Measurements from ENCODE around the gene BMS1. TPM values are rescaled to one million over a fixed set of nuclear protein-coding genes. Genes with fewer than 3 reads are reported as not detected.

The BMS1 gene
- polyA plus RNA-seq, 1 of the 3 experiments (the other 2 are of a cell fraction), result 4.9 TPM

- Histone ChIP-seq H3K9me3 (no peaks in the 10 kb centered on the region), H3K27ac (ENCODE audit: low read depth in 2 of 2, low read length in 1 of 2) (no peak overlapping the region), H3K4me3 (ENCODE audit: low read depth in 2 of 2, low read length in 1 of 2) (no peak overlapping the region), H3F3A (replicated peaks; ENCODE audit: insufficient read depth) (peaks cover 11% of the 10 kb centered on the region), H3K79me2 (ENCODE audit: insufficient read depth) (peaks cover 26% of the 10 kb centered on the region), H3K36me3 (replicated peaks in 1 of 2; ENCODE audit: control insufficient read depth in 1 of 2, insufficient read depth in 2 of 2, low read length in 1 of 2) (peaks cover 12 to 13% of the 10 kb centered on the region in 2 experiments), H3K9me2 (no peaks in the 10 kb centered on the region), H3K9ac (no peak overlapping the region), H2AFZ (ENCODE audit: low read depth) (no peak overlapping the region), H4K20me1 (ENCODE audit: insufficient read depth) (no peaks in the 10 kb centered on the region), H3K4me2 (no peak overlapping the region), H3K4me1 (ENCODE audit: control insufficient read depth in 1 of 2, insufficient read depth in 2 of 2, low read depth in 1 of 2, low read length in 1 of 2) (peaks cover 5 to 10% of the 10 kb centered on the region in 2 experiments; a peak in 3 of 4 replicates), H3K27me3 (ENCODE audit: insufficient read depth) (peaks cover 5% of the 10 kb centered on the region; the same call in 1 of the 2 replicates)
- POLR2A ChIA-PET, result no interaction called here
- DNase-seq, result no peak
- CTCF ChIA-PET, result no interaction called here
- 65% methylated on average over 4 of the region's 4 CpGs for WGBS (ENCODE audit: low lambda C conversion rate)
- TF ChIP-seq, protein P1, sequence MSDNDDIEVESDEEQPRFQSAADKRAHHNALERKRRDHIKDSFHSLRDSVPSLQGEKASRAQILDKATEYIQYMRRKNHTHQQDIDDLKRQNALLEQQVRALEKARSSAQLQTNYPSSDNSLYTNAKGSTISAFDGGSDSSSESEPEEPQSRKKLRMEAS (IDR thresholded peaks at IDR 0.05; ENCODE audit: low read depth), result no peak
- TF ChIP-seq SIN3A (IDR thresholded peaks at IDR 0.05; ENCODE audit: borderline replicate concordance, low read depth, low read length) (no peak), FOXM1 (IDR thresholded peaks at IDR 0.05; ENCODE audit: low read depth) (no peak), SMC3 (IDR thresholded peaks at IDR 0.05; ENCODE audit: low read depth, low read length) (no peak), TAF1 (IDR thresholded peaks at IDR 0.05; ENCODE audit: borderline replicate concordance, low read depth, low read length) (no peak), ELF1 (IDR thresholded peaks at IDR 0.05) (no peak), RXRA (IDR thresholded peaks at IDR 0.05; ENCODE audit: borderline replicate concordance, low read depth) (no peak), NFIC (IDR thresholded peaks at IDR 0.05; ENCODE audit: borderline replicate concordance) (no peak)
- TF ChIP-seq, protein P2, sequence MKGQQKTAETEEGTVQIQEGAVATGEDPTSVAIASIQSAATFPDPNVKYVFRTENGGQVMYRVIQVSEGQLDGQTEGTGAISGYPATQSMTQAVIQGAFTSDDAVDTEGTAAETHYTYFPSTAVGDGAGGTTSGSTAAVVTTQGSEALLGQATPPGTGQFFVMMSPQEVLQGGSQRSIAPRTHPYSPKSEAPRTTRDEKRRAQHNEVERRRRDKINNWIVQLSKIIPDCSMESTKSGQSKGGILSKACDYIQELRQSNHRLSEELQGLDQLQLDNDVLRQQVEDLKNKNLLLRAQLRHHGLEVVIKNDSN (IDR thresholded peaks at IDR 0.05; ENCODE audit: borderline replicate concordance, low read depth), result no peak
- TF ChIP-seq, protein P3, sequence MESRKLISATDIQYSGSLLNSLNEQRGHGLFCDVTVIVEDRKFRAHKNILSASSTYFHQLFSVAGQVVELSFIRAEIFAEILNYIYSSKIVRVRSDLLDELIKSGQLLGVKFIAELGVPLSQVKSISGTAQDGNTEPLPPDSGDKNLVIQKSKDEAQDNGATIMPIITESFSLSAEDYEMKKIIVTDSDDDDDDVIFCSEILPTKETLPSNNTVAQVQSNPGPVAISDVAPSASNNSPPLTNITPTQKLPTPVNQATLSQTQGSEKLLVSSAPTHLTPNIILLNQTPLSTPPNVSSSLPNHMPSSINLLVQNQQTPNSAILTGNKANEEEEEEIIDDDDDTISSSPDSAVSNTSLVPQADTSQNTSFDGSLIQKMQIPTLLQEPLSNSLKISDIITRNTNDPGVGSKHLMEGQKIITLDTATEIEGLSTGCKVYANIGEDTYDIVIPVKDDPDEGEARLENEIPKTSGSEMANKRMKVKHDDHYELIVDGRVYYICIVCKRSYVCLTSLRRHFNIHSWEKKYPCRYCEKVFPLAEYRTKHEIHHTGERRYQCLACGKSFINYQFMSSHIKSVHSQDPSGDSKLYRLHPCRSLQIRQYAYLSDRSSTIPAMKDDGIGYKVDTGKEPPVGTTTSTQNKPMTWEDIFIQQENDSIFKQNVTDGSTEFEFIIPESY (IDR thresholded peaks at IDR 0.05; ENCODE audit: borderline replicate concordance, low read depth), result no peak
Measured at GRCh38 chr10:42780456-42780855, 2.1 kb upstream of the BMS1 start.

DNA sequence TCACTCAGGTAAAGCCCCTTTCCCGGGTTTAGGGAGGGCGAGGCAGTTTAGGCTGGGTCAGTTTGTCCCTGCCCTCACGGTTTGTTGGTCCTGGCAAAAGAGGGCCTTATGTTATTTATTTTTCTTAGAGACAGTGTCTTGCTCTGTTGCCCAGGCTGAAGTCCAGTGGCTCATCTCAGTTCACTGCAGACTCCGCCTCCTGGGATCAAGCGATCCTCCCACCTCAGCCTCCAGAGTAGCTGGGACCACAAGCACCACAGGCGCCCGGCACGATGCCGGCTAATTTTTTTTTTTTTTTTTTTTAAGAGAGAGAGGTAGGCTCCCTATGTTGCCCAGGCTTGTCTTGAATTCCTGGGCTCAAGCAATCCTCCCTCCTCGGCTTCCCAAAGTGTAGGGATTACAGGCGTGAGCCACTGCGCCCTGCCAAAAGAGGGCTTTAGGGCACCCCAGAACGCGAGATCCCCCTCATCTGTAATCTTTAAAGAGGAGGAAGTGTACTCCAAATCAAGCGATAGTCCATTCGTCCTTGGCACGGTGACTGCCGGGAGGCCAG is 626 bp upstream of the BMS1 start:
- H2AFZ ChIP-seq (ENCODE audit: low read depth), result peak overlapping the region; percentile 92
- H3K36me3 ChIP-seq (replicated peaks in 1 of 2; ENCODE audit: control insufficient read depth in 1 of 2, insufficient read depth in 2 of 2, low read length in 1 of 2), result peaks cover 25 to 27% of the 10 kb centered on the region in 2 experiments
- H3K4me1 ChIP-seq (ENCODE audit: control insufficient read depth in 1 of 2, insufficient read depth in 2 of 2, low read depth in 1 of 2, low read length in 1 of 2), result peaks cover 5 to 10% of the 10 kb centered on the region in 2 experiments; a peak in 3 of 4 replicates
- no peaks in the 10 kb centered on the region for H3K9me2 ChIP-seq
- H4K20me1 ChIP-seq (ENCODE audit: insufficient read depth), result no peaks in the 10 kb centered on the region
- peak overlapping the region; percentile 94 for H3K9ac ChIP-seq
- no peak for DNase-seq
- H3K9me3 ChIP-seq, result no peaks in the 10 kb centered on the region
- TF ChIP-seq, protein P4, sequence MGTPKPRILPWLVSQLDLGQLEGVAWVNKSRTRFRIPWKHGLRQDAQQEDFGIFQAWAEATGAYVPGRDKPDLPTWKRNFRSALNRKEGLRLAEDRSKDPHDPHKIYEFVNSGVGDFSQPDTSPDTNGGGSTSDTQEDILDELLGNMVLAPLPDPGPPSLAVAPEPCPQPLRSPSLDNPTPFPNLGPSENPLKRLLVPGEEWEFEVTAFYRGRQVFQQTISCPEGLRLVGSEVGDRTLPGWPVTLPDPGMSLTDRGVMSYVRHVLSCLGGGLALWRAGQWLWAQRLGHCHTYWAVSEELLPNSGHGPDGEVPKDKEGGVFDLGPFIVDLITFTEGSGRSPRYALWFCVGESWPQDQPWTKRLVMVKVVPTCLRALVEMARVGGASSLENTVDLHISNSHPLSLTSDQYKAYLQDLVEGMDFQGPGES (IDR thresholded peaks at IDR 0.05; ENCODE audit: low read depth, low read length), result no peak
- no peak for TF ChIP-seq NRF1 (IDR thresholded peaks at IDR 0.05; ENCODE audit: low read depth, low read length)
- no peak for TF ChIP-seq TAF1 (IDR thresholded peaks at IDR 0.05; ENCODE audit: borderline replicate concordance, low read depth, low read length)
- TF ChIP-seq, protein P1 (IDR thresholded peaks at IDR 0.05; ENCODE audit: low read depth), result no peak
- no peak for TF ChIP-seq EZH2phosphoT487 (IDR thresholded peaks at IDR 0.05; ENCODE audit: borderline replicate concordance, low read depth)
- TF ChIP-seq, protein P3 (IDR thresholded peaks at IDR 0.05; ENCODE audit: borderline replicate concordance, low read depth), result no peak
- no peak for TF ChIP-seq NFIC (IDR thresholded peaks at IDR 0.05; ENCODE audit: borderline replicate concordance)
- TF ChIP-seq ELF1 (IDR thresholded peaks at IDR 0.05), result no peak
- no peak for TF ChIP-seq SMC3 (IDR thresholded peaks at IDR 0.05; ENCODE audit: low read depth, low read length)
- no peak for TF ChIP-seq FOSL2 (IDR thresholded peaks at IDR 0.05; ENCODE audit: borderline replicate concordance, low read depth)
- H3K4me2 ChIP-seq, result peak overlapping the region; percentile 97
- POLR2A ChIA-PET, result interaction anchor here (0.8 to 1.6 kb wide), 5 partner anchors 13 to 143 kb away, joined by 3 to 11 read pairs (median 7); no protein-coding TSS in a partner anchor
- H3F3A ChIP-seq (replicated peaks; ENCODE audit: insufficient read depth), result peaks cover 15% of the 10 kb centered on the region
- H3K4me3 ChIP-seq (ENCODE audit: low read depth in 2 of 2, low read length in 1 of 2), result peak overlapping the region; percentile 84 to 93
- H3K27ac ChIP-seq (ENCODE audit: low read depth in 2 of 2, low read length in 1 of 2), result peak overlapping the region; percentile 86 to 87
- CTCF ChIA-PET, result interaction anchor here (0.7 to 3.4 kb wide), 2 partner anchors 20 to 28 kb away, joined by 3 to 14 read pairs; no protein-coding TSS in a partner anchor
- no peaks in the 10 kb centered on the region; the same call in 1 of the 2 replicates for H3K27me3 ChIP-seq (ENCODE audit: insufficient read depth)
- WGBS (ENCODE audit: low lambda C conversion rate), result 34% methylated on average over 18 of the region's 18 CpGs
- H3K79me2 ChIP-seq (ENCODE audit: insufficient read depth), result peaks cover 29% of the 10 kb centered on the region
